Measurements from ENCODE around the gene PCID2. TPM values are rescaled to one million over a fixed set of nuclear protein-coding genes. Genes with fewer than 3 reads are reported as not detected.

PCID2 gene
- total RNA-seq, 1 experiment from 2014 or later, result 39.7 TPM

DNA sequence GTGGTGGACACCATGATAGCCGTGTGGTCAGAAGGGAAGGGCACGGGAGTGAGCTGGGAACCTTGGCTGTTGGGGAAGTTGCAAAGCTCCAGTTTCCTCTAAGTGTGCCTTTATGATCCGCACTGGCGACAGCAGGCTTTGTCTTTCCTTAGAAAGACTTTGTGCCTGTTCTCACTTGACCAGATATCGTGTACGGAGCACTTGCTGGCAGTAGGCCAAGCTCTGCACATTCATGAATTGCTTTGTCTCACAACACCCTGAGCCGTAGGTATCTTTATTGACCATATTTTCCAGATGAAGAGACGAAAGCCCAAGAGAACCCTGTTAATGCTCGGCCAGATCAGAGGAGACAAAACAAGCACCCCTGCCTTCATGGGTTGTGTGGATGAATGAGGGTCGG is 16.0 kb upstream of the PCID2 start:
- TF ChIP-seq REST (IDR thresholded peaks at IDR 0.05; ENCODE audit: insufficient read depth in 1 of 2, low read depth in 2 of 2, low read length in 1 of 2) (no peak), SIN3A (IDR thresholded peaks at IDR 0.05; ENCODE audit: borderline replicate concordance, insufficient read depth, low read depth, low read length) (no peak), TCF7L2 (IDR thresholded peaks at IDR 0.05; ENCODE audit: low read depth, low read length) (no peak), POLR2AphosphoS5 (IDR thresholded peaks at IDR 0.05; ENCODE audit: low read depth, low read length) (no peak)
- TF ChIP-seq, protein P1, sequence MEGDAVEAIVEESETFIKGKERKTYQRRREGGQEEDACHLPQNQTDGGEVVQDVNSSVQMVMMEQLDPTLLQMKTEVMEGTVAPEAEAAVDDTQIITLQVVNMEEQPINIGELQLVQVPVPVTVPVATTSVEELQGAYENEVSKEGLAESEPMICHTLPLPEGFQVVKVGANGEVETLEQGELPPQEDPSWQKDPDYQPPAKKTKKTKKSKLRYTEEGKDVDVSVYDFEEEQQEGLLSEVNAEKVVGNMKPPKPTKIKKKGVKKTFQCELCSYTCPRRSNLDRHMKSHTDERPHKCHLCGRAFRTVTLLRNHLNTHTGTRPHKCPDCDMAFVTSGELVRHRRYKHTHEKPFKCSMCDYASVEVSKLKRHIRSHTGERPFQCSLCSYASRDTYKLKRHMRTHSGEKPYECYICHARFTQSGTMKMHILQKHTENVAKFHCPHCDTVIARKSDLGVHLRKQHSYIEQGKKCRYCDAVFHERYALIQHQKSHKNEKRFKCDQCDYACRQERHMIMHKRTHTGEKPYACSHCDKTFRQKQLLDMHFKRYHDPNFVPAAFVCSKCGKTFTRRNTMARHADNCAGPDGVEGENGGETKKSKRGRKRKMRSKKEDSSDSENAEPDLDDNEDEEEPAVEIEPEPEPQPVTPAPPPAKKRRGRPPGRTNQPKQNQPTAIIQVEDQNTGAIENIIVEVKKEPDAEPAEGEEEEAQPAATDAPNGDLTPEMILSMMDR (IDR thresholded peaks at IDR 0.05), result no peak
- H3K27me3 ChIP-seq (ENCODE audit: control insufficient read depth, insufficient read depth, low read length), result no peaks in the 10 kb centered on the region
- no peaks in the 10 kb centered on the region for H3K9me3 ChIP-seq (ENCODE audit: control insufficient read depth, insufficient read depth, low read depth, low read length)
- no peak overlapping the region for H3K4me3 ChIP-seq (ENCODE audit: low read depth in 2 of 2, low read length in 2 of 2)
- in situ Hi-C loops (cut with HindIII; ENCODE audit: low pct_unique_long_range_greater_than_20kb, low sequenced_read_pairs) (no loop called here), intact Hi-C loops (cut with micrococcal nuclease; ENCODE audit: unreplicated experiment) (no loop called here)
- ChIA-PET POLR2A (no interaction called here), CTCF (no interaction called here)
- peaks cover 2% of the 10 kb centered on the region for H3K36me3 ChIP-seq (ENCODE audit: control insufficient read depth, insufficient read depth, low read length)
- ATAC-seq, result no peak
- H3K27ac ChIP-seq (ENCODE audit: low read length), result no peak overlapping the region
- DNase-seq (ENCODE audit: low read depth, low spot score), result no peak
- BruUV-seq (replicated peaks), result TSS peak; percentile 23
- H3K4me1 ChIP-seq (ENCODE audit: control insufficient read depth, insufficient read depth, low read length), result no peaks in the 10 kb centered on the region

GRCh38 chr13:113223070-113223469 is 14.6 kb upstream of the PCID2 start:
- TF ChIP-seq POLR2AphosphoS5 (IDR thresholded peaks at IDR 0.05; ENCODE audit: low read depth, low read length), result no peak
- no peak for TF ChIP-seq REST (IDR thresholded peaks at IDR 0.05; ENCODE audit: insufficient read depth in 1 of 2, low read depth in 2 of 2, low read length in 1 of 2)
- no peak for TF ChIP-seq TCF7L2 (IDR thresholded peaks at IDR 0.05; ENCODE audit: low read depth, low read length)
- TF ChIP-seq, protein P1 (IDR thresholded peaks at IDR 0.05), result no peak
- no peak for TF ChIP-seq SIN3A (IDR thresholded peaks at IDR 0.05; ENCODE audit: borderline replicate concordance, insufficient read depth, low read depth, low read length)

More at GRCh38 chr13:113223070-113223469, 14.6 kb upstream of the PCID2 start:
- H3K27me3 ChIP-seq (ENCODE audit: control insufficient read depth, insufficient read depth, low read length), result no peaks in the 10 kb centered on the region
- H3K9me3 ChIP-seq (ENCODE audit: control insufficient read depth, insufficient read depth, low read depth, low read length), result no peaks in the 10 kb centered on the region
- no TSS peak for BruUV-seq (replicated peaks)
- ChIA-PET POLR2A (no interaction called here), CTCF (no interaction called here)
- H3K4me1 ChIP-seq (ENCODE audit: control insufficient read depth, insufficient read depth, low read length), result no peaks in the 10 kb centered on the region
- no peak overlapping the region for H3K27ac ChIP-seq (ENCODE audit: low read length)
- in situ Hi-C loops (cut with HindIII; ENCODE audit: low pct_unique_long_range_greater_than_20kb, low sequenced_read_pairs), result no loop called here
- ATAC-seq (no peak), DNase-seq (ENCODE audit: low read depth, low spot score) (no peak)
- H3K36me3 ChIP-seq (ENCODE audit: control insufficient read depth, insufficient read depth, low read length), result peaks cover 2% of the 10 kb centered on the region
- intact Hi-C loops (cut with micrococcal nuclease; ENCODE audit: unreplicated experiment), result no loop called here
- H3K4me3 ChIP-seq (ENCODE audit: low read depth in 2 of 2, low read length in 2 of 2), result no peak overlapping the region
